ENCODE results near the gene PNKP. TPM values are rescaled to one million over a fixed set of nuclear protein-coding genes. Genes with fewer than 3 reads are reported as not detected.

PNKP gene
- total RNA-seq, 1 experiment from 2014 or later: 130 TPM

GRCh38 chr19:49814010-49814409 is 53.4 kb downstream of the PNKP start:
- H3K4me3 ChIP-seq (ENCODE audit: low read depth, low read length, poor library complexity, severe bottlenecking): peak overlapping the region; percentile 63
- POLR2A ChIA-PET (ENCODE audit: low non-redundant PET): no interaction called here
- no TSS peak for BruUV-seq (replicated peaks)
- no peaks in the 10 kb centered on the region for H3K36me3 ChIP-seq (ENCODE audit: insufficient read depth, low read length, poor library complexity, severe bottlenecking)
- intact Hi-C loops (cut with micrococcal nuclease; ENCODE audit: unreplicated experiment): loop anchor here (5.0 kb wide), 1 partner anchor 222 kb away; the partner anchor contains the start of gene PRR12
- no peaks in the 10 kb centered on the region for H3K9me3 ChIP-seq (ENCODE audit: low read depth, low read length, poor library complexity, severe bottlenecking)
- H3K27ac ChIP-seq (ENCODE audit: low read depth, low read length, poor library complexity, severe bottlenecking): peak overlapping the region; percentile 89
- TF ChIP-seq EZH2 (IDR thresholded peaks at IDR 0.05; ENCODE audit: borderline replicate concordance, low read depth, low read length, poor library complexity, severe bottlenecking) (no peak), CTCF (conservative IDR thresholded peaks at IDR 0.05; ENCODE audit: low read depth, low read length) (no peak)
- no peaks in the 10 kb centered on the region for H3K27me3 ChIP-seq (replicated peaks; ENCODE audit: insufficient read depth, low read depth, low read length, poor library complexity)
- H3K4me1 ChIP-seq (ENCODE audit: insufficient read depth, low read length, poor library complexity, severe bottlenecking): peaks cover 20% of the 10 kb centered on the region
- DNase-seq (ENCODE audit: low spot score): no peak
- CTCF ChIA-PET: no interaction called here

GRCh38 chr19:49812997-49813861 is 54.1 kb downstream of the PNKP start, which contains the start of gene FUZ:
TSS of gene FUZ (minus strand) at chr19:49813292. CDS start at chr19:49813106, 186 bp downstream.
- peaks cover 26% of the 10 kb centered on the region for H3K4me1 ChIP-seq (ENCODE audit: insufficient read depth, low read length, poor library complexity, severe bottlenecking)
- no TSS peak for BruUV-seq (replicated peaks)
- peak within 1 kb of the TSS; percentile 89 for H3K27ac ChIP-seq (ENCODE audit: low read depth, low read length, poor library complexity, severe bottlenecking)
- intact Hi-C loops (cut with micrococcal nuclease; ENCODE audit: unreplicated experiment): loop anchor here (2.0 to 5.0 kb wide), 2 partner anchors 38 to 221 kb away; partner anchors contain the start of genes PRR12 and PTOV1
- DNase-seq (ENCODE audit: low spot score): peak; percentile 99
- no peak for TF ChIP-seq EZH2 (IDR thresholded peaks at IDR 0.05; ENCODE audit: borderline replicate concordance, low read depth, low read length, poor library complexity, severe bottlenecking)
- TF ChIP-seq CTCF (conservative IDR thresholded peaks at IDR 0.05; ENCODE audit: low read depth, low read length): peak; percentile 64
- H3K27me3 ChIP-seq (replicated peaks; ENCODE audit: insufficient read depth, low read depth, low read length, poor library complexity): no peaks in the 10 kb centered on the region
- no peaks in the 10 kb centered on the region for H3K36me3 ChIP-seq (ENCODE audit: insufficient read depth, low read length, poor library complexity, severe bottlenecking)
- CTCF ChIA-PET: interaction anchor here (0.6 to 1.0 kb wide), 3 partner anchors 37 to 293 kb away, joined by 3 to 5 read pairs (median 3); no protein-coding TSS in a partner anchor
- POLR2A ChIA-PET (ENCODE audit: low non-redundant PET): interaction anchor here (0.7 kb wide), 1 partner anchor 248 kb away, joined by 3 read pairs; no protein-coding TSS in a partner anchor
- H3K4me3 ChIP-seq (ENCODE audit: low read depth, low read length, poor library complexity, severe bottlenecking): peak within 1 kb of the TSS; percentile 63
- H3K9me3 ChIP-seq (ENCODE audit: low read depth, low read length, poor library complexity, severe bottlenecking): no peaks in the 10 kb centered on the region

- H3K9me3 ChIP-seq (ENCODE audit: low read depth, low read length, poor library complexity, severe bottlenecking): no peaks in the 10 kb centered on the region
- POLR2A ChIA-PET (ENCODE audit: low non-redundant PET): interaction anchor here (0.7 kb wide), 1 partner anchor 247 kb away, joined by 3 read pairs; no protein-coding TSS in a partner anchor
- peaks cover 26% of the 10 kb centered on the region for H3K4me1 ChIP-seq (ENCODE audit: insufficient read depth, low read length, poor library complexity, severe bottlenecking)
- CTCF ChIA-PET: interaction anchor here (0.6 to 1.0 kb wide), 2 partner anchors 38 to 292 kb away, joined by 3 to 5 read pairs; no protein-coding TSS in a partner anchor
- no peak for DNase-seq (ENCODE audit: low spot score)
- H3K36me3 ChIP-seq (ENCODE audit: insufficient read depth, low read length, poor library complexity, severe bottlenecking): no peaks in the 10 kb centered on the region
- H3K27me3 ChIP-seq (replicated peaks; ENCODE audit: insufficient read depth, low read depth, low read length, poor library complexity): no peaks in the 10 kb centered on the region
- TF ChIP-seq EZH2 (IDR thresholded peaks at IDR 0.05; ENCODE audit: borderline replicate concordance, low read depth, low read length, poor library complexity, severe bottlenecking) (no peak), CTCF (conservative IDR thresholded peaks at IDR 0.05; ENCODE audit: low read depth, low read length) (no peak)
- intact Hi-C loops (cut with micrococcal nuclease; ENCODE audit: unreplicated experiment): loop anchor here (2.0 to 5.0 kb wide), 2 partner anchors 38 to 220 kb away; partner anchors contain the start of genes PRR12 and PTOV1
- peak overlapping the region; percentile 63 for H3K4me3 ChIP-seq (ENCODE audit: low read depth, low read length, poor library complexity, severe bottlenecking)
- BruUV-seq (replicated peaks): TSS peak; percentile 79
- H3K27ac ChIP-seq (ENCODE audit: low read depth, low read length, poor library complexity, severe bottlenecking): peak overlapping the region; percentile 89
Measured at GRCh38 chr19:49812452-49812996, 54.9 kb downstream of the PNKP start.
